Measurements from ENCODE around the gene NR3C2.

The NR3C2 gene

DNA sequence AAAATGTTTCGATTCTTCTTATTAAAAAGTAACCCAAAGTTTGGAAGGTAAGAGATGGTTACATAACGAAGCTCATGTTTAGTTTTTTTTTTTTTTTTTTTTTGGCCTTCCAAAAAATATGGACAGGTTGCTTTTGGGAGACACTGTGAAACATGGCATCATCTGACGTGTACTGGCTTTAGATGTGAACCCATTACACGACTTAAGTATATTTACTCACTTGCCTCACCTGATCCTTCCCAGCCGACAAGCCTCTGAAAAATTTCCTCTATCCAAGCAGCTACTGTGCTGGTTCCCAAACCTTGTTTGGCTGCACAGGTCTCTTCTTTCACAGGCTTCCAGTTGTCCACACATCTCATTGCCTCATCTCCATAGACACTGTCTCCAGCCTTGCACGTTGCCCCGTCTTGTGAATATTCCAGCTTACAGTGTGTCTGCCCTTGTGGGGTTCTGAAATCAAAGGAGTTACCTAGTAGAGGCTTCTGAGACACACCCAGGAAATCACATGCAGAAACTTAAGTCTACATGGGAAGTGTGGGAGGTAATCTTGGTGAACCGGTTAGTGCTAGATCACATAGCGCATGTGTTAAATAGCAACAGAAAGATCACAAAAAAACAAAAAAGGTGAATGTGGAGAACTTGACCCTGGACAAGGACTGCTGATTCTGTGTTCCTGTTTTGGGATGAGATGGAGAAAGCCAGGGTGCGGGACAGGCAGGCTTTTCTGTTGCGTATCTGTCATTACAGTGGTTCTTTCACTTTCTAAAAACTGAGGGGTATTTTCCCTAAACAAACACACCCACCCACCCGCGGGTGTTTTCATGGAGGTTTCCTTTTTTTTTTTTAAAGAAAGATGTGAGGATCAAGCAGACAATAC, 381.7 kb downstream of the NR3C2 start:
- Mint-ChIP-seq H3K36me3 (peaks cover 37% of the 10 kb centered on the region), H3K27ac (peak overlapping the region; percentile 92), H3K4me3 (peak overlapping the region; percentile 58), H3K9me3 (peaks cover 12% of the 10 kb centered on the region), H3K27me3 (no peaks in the 10 kb centered on the region), H3K4me1 (peaks cover 70% of the 10 kb centered on the region)
- peak; percentile 40 for DNase-seq
- CTCF ChIA-PET = interaction anchor here (1.0 kb wide), 1 partner anchor 9 kb away, joined by 4 read pairs; no protein-coding TSS in a partner anchor

DNA sequence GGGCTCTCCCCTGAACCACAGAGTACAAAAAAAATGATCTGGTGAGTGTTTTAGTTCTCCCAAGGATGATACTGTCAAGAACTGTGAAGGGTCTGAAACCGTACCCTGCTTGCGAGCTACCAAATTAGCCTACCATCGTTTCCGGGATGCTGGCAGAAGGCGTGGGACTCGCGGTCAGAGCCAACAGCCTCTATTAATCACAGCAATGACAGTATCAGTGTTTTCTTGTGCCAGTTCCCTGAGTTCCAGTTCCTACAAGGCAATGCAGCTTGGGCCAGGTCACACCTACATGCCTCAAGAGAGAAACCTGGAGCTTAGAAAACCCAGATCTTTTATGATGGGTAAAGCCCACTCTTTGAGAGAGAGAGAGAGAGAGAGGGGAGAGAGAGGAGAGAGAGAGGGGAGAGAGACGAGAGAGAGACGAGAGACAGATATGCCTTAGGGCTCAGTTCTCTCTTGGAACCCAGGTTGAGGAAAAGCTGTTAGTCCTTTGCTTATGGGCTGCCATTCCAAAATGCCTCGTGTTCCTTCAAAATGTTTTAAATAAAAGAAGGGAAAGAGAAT, 382.5 kb downstream of the NR3C2 start:
- no peak for DNase-seq
- peak overlapping the region; percentile 77 for H3K27ac Mint-ChIP-seq
- H3K4me1 Mint-ChIP-seq = peaks cover 74% of the 10 kb centered on the region
- H3K4me3 Mint-ChIP-seq = peak overlapping the region; percentile 58
- H3K9me3 Mint-ChIP-seq = peaks cover 12% of the 10 kb centered on the region
- CTCF ChIA-PET = no interaction called here
- H3K27me3 Mint-ChIP-seq = no peaks in the 10 kb centered on the region
- H3K36me3 Mint-ChIP-seq = peaks cover 30% of the 10 kb centered on the region

DNA sequence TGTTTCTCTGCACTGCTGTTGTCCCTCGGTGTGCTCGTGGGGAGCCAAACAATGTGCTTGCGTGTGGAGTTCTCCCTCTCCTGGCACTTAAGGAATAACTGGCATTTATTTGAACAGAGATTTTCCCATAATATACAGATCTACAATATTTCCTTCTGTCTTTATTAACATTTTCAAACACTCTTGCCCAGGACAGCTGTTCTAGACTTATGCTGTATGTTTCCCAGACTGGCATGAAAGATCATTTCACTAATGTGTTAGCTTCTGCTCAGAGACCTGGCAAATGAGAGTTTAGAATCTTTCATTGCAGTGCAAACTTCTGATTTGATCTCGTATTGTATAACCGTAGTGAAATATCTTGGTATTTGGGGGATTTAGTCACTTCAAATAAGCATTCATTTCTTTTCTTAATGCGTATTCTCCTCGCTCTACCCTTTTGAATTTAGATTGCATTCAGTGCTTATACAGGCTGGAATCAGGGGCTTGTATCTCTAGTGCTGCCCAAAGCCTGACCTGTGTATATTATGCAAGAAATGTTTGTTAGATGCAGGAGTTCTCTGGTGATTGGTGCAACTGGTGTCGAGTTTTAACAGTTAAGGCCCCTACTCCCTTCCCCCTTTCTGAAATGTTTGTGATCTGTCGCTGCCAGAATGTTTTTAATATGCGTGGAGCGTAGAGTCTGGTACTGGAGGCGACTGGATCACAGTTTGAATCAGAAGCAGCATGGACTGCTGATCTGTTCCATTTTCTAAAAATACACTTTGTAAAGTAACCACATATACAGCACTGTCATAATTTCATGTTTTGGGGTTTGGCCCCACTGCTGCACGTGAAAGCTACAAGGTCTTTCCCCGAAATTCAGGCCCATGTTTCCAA, 384.0 kb downstream of the NR3C2 start:
- no peak for DNase-seq
- Mint-ChIP-seq H3K9me3 (peaks cover 12% of the 10 kb centered on the region), H3K27me3 (no peaks in the 10 kb centered on the region), H3K27ac (no peak overlapping the region), H3K4me3 (no peak overlapping the region), H3K36me3 (peaks cover 33% of the 10 kb centered on the region), H3K4me1 (peaks cover 89% of the 10 kb centered on the region)
- CTCF ChIA-PET = no interaction called here

GRCh38 chr4:148057516-148057915, 384.7 kb downstream of the NR3C2 start:
- peaks cover 12% of the 10 kb centered on the region for H3K9me3 Mint-ChIP-seq
- H3K27ac Mint-ChIP-seq = no peak overlapping the region
- H3K36me3 Mint-ChIP-seq = peaks cover 34% of the 10 kb centered on the region
- CTCF ChIA-PET = interaction anchor here (1.1 to 1.2 kb wide), 3 partner anchors 10 to 975 kb away, joined by 3 read pairs; no protein-coding TSS in a partner anchor
- no peak overlapping the region for H3K4me3 Mint-ChIP-seq
- peaks cover 94% of the 10 kb centered on the region for H3K4me1 Mint-ChIP-seq
- DNase-seq = no peak
- H3K27me3 Mint-ChIP-seq = no peaks in the 10 kb centered on the region

DNA sequence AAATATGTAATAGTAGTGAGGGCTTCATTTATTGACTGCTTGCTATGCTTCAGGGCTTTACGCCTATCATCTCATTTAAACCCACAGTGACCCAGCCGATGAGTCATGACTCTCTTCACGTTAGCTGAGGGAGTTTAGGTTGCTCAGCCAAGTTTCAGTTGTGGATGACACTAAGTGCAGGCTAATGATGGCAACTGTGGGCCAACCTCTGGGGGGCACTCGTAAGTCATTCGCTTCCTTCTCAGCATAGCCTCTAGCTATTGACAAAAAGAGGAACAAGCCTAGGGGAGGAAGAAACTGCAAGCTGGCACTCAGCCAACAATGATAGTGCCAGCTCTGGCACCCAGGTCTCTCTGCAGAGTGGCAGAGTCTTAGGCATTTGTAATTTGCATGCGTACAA, 385.3 kb downstream of the NR3C2 start:
- Mint-ChIP-seq H3K9me3 (peaks cover 12% of the 10 kb centered on the region), H3K27me3 (no peaks in the 10 kb centered on the region), H3K4me1 (peaks cover 96% of the 10 kb centered on the region), H3K27ac (peak overlapping the region; percentile 79), H3K4me3 (no peak overlapping the region), H3K36me3 (peaks cover 34% of the 10 kb centered on the region)
- CTCF ChIA-PET = interaction anchor here (1.1 to 1.3 kb wide), 6 partner anchors 10 to 975 kb away, joined by 3 to 10 read pairs (median 3); no protein-coding TSS in a partner anchor
- DNase-seq = peak; percentile 77

GRCh38 chr4:148055844-148056243, 386.4 kb downstream of the NR3C2 start:
- no peaks in the 10 kb centered on the region for H3K27me3 Mint-ChIP-seq
- H3K9me3 Mint-ChIP-seq = peaks cover 12% of the 10 kb centered on the region
- no peak overlapping the region for H3K4me3 Mint-ChIP-seq
- peaks cover 97% of the 10 kb centered on the region for H3K4me1 Mint-ChIP-seq
- H3K27ac Mint-ChIP-seq = peak overlapping the region; percentile 31
- peaks cover 28% of the 10 kb centered on the region for H3K36me3 Mint-ChIP-seq
- DNase-seq = no peak
- CTCF ChIA-PET = interaction anchor here (1.2 to 1.3 kb wide), 2 partner anchors 9 to 359 kb away, joined by 3 to 5 read pairs; no protein-coding TSS in a partner anchor

GRCh38 chr4:148054275-148054674, 387.9 kb downstream of the NR3C2 start:
- CTCF ChIA-PET = no interaction called here
- no peak overlapping the region for H3K4me3 Mint-ChIP-seq

DNA sequence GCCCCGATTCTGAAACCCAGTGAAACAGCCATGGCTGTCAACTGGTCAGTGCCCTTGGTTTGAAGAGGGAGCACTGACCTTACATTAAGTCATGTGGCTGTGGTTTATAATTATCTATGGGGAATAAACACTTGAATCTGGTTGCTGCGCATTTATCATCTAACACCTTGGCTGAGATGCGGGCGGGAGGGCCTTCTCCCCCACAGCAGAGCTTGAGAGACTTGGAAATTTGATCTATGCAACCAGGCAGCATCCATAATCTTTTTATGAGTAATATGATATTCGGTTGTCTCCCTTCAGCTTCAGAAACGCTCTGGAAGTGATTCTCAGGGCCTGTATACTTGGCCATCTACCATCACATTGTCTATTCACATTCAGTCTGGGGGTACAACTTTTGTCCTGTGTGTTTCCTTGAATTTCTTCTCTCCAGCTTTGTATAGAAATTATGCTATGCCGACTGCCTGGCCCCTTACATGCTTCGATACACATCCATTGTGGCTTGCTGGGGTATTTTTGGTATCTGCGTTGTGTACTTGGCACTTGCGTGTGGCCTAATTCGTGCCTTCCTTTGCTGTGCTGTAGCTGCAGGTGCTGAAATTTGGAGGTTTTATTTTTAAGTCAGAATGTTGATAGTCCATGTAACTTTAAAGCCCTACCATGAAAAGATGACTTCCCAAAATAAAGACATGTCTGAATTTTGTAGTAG, 388.8 kb downstream of the NR3C2 start:
- Mint-ChIP-seq H3K9me3 (peaks cover 4% of the 10 kb centered on the region), H3K4me1 (peaks cover 79% of the 10 kb centered on the region), H3K27me3 (no peaks in the 10 kb centered on the region), H3K27ac (peak overlapping the region; percentile 83), H3K36me3 (peaks cover 25% of the 10 kb centered on the region), H3K4me3 (peak overlapping the region; percentile 47)
- no peak for DNase-seq
- CTCF ChIA-PET = no interaction called here

More at GRCh38 chr4:148054275-148054674, 387.9 kb downstream of the NR3C2 start:
- Mint-ChIP-seq H3K9me3 (peaks cover 12% of the 10 kb centered on the region), H3K36me3 (peaks cover 28% of the 10 kb centered on the region), H3K4me1 (peaks cover 87% of the 10 kb centered on the region), H3K27me3 (no peaks in the 10 kb centered on the region), H3K27ac (peak overlapping the region; percentile 83)
- DNase-seq = no peak

DNA sequence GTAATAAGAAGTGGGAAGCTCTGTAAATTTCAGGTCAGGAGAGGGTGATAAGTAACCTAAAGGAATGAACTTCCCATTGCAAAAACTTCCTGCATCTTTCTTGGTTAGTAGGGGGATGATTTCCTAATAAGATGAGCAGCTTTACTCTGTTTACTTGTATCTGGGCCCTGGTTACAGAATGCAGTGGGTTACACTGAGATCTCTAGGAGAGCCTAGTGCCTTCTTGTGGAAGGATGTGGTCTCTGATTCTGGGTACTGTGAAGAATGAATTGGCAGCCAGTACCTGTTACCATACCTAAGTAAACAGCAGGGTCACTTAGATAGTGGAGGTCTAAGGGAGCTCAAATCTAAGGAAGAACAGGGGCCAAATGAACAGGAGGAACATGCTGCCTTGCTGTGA, 389.8 kb downstream of the NR3C2 start:
- Mint-ChIP-seq H3K4me3 (peak overlapping the region; percentile 0), H3K27ac (peak overlapping the region; percentile 83)

DNA sequence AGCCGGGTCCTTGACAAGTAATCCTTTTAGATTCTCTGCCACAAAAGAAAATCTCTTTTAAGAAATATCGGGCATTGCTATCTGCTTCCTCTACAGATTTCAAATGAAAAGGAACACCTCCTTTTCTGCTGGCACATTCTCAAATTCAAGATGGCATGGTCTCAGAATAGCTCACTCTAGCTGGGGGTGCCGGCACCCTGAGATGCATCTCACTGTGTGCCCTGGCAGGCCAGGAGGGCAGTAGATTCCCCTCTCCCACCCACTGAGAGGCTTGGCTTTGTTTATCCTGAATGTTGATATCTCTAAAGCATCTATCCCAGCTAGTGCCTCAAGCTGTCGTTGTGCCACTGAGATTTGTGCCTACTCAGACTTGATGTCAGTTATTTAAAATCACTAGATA, 390.8 kb downstream of the NR3C2 start:
- DNase-seq = no peak
- CTCF ChIA-PET = interaction anchor here (1.2 to 1.7 kb wide), 2 partner anchors 9 to 65 kb away, joined by 4 read pairs; no protein-coding TSS in a partner anchor
- Mint-ChIP-seq H3K27me3 (no peaks in the 10 kb centered on the region), H3K9me3 (peaks cover 7% of the 10 kb centered on the region), H3K27ac (peak overlapping the region; percentile 83), H3K4me3 (no peak overlapping the region), H3K4me1 (peaks cover 66% of the 10 kb centered on the region), H3K36me3 (peaks cover 33% of the 10 kb centered on the region)

More for the DNA sequence above, 389.8 kb downstream of the NR3C2 start:
- CTCF ChIA-PET = interaction anchor here (0.6 to 1.7 kb wide), 4 partner anchors 8 to 395 kb away, joined by 3 to 4 read pairs (median 4); no protein-coding TSS in a partner anchor
- peaks cover 69% of the 10 kb centered on the region for H3K4me1 Mint-ChIP-seq
- peak; percentile 62 for DNase-seq
- H3K36me3 Mint-ChIP-seq = peaks cover 30% of the 10 kb centered on the region
- H3K27me3 Mint-ChIP-seq = no peaks in the 10 kb centered on the region
- H3K9me3 Mint-ChIP-seq = peaks cover 7% of the 10 kb centered on the region

GRCh38 chr4:148048598-148048997, 393.6 kb downstream of the NR3C2 start:
- H3K4me1 Mint-ChIP-seq = peaks cover 52% of the 10 kb centered on the region
- no peak overlapping the region for H3K27ac Mint-ChIP-seq
- CTCF ChIA-PET = no interaction called here

GRCh38 chr4:148044912-148045352, 397.3 kb downstream of the NR3C2 start:
- DNase-seq = peak; percentile 39
- CTCF ChIA-PET = no interaction called here
- Mint-ChIP-seq H3K36me3 (peaks cover 16% of the 10 kb centered on the region), H3K27ac (no peak overlapping the region), H3K9me3 (peaks cover 3% of the 10 kb centered on the region), H3K4me3 (no peak overlapping the region), H3K4me1 (peaks cover 21% of the 10 kb centered on the region), H3K27me3 (no peaks in the 10 kb centered on the region)

More at GRCh38 chr4:148048598-148048997, 393.6 kb downstream of the NR3C2 start:
- Mint-ChIP-seq H3K27me3 (no peaks in the 10 kb centered on the region), H3K9me3 (peaks cover 7% of the 10 kb centered on the region), H3K36me3 (peaks cover 23% of the 10 kb centered on the region), H3K4me3 (no peak overlapping the region)
- no peak for DNase-seq
